IMR-90 (cell line): Measurements from ENCODE around the gene SLC18A2. TPM values are rescaled to one million over a fixed set of nuclear protein-coding genes. Genes with fewer than 3 reads are reported as not detected.

ENCODE experiments used
- ATAC-seq: fragments of 200-7000 bp; cut with Tn5 transposase; 2 replicates; pipeline ENCODE4 v1.9.1; 2020; ENCODE audit warnings: low read depth, mild to moderate bottlenecking, moderate library complexity
- BruUV-seq: library from RNA; stranded (reverse); fragments of 400-500 nt; replicated peaks from 2 replicates; lab custom pipeline; 2021; lab: Mats Ljungman, UMichigan
- CTCF ChIA-PET: fragments of 300-600 bp; formaldehyde crosslinking; extraction: SDS; loops from one replicate; lab custom pipeline; 2021; ENCODE audit warnings: antibody characterized with exemption; lab: Yijun Ruan, JAX
- POLR2A ChIA-PET: fragments of 300-600 bp; sonication (Branson Sonifier 250); formaldehyde crosslinking; loops from one replicate; lab custom pipeline; 2022; ENCODE audit warnings: antibody characterized with exemption; ENCODE audit not compliant: unreplicated experiment; lab: Charles Lee
- DNase-seq: peaks from one replicate; pipeline ENCODE4 v3.0.0; 2013
- H2AFZ ChIP-seq: replicated peaks from 2 replicates; pipeline ENCODE3; 2013; ENCODE audit warnings: low read length, mild to moderate bottlenecking; ENCODE audit not compliant: poor library complexity
- H2AK5ac ChIP-seq: 2 replicates; pipeline ENCODE4 v1.6.1; 2013; ENCODE audit warnings: low read depth, low read length, inconsistent platforms
- H2AK9ac ChIP-seq: replicated peaks from 2 replicates; pipeline ENCODE3; 2013; ENCODE audit warnings: mild to moderate bottlenecking, low read depth, low read length, moderate library complexity; ENCODE audit not compliant: poor library complexity
- H2BK120ac ChIP-seq: 2 replicates; pipeline ENCODE4 v1.6.1; 2013; ENCODE audit warnings: low read depth, low read length, inconsistent platforms
- H2BK15ac ChIP-seq: 3 replicates; pipeline ENCODE4 v1.6.1; 2013; ENCODE audit warnings: low read depth, low read length, inconsistent platforms
- H2BK20ac ChIP-seq: 2 replicates; pipeline ENCODE4 v1.6.1; 2013; ENCODE audit warnings: low read depth, mild to moderate bottlenecking, inconsistent platforms, low read length, moderate library complexity
- H2BK5ac ChIP-seq: 2 replicates; pipeline ENCODE4 v1.6.1; 2013; ENCODE audit warnings: mild to moderate bottlenecking, low read depth, low read length, inconsistent platforms; ENCODE audit not compliant: poor library complexity, severe bottlenecking
- H3K14ac ChIP-seq: replicated peaks from 2 replicates; pipeline ENCODE4 v1.6.1; 2013; ENCODE audit warnings: low read depth, low read length, inconsistent platforms
- H3K18ac ChIP-seq: 2 replicates; pipeline ENCODE4 v1.6.1; 2013; ENCODE audit warnings: low read depth, low read length, control low read depth
- H3K23ac ChIP-seq: 2 replicates; pipeline ENCODE4 v1.6.1; 2013; ENCODE audit warnings: low read depth, low read length, inconsistent platforms
- H3K27ac ChIP-seq: 2 replicates; pipeline ENCODE4 v1.5.1; 2013; ENCODE audit warnings: mild to moderate bottlenecking, control low read depth, low read length; ENCODE audit not compliant: insufficient read depth
- H3K27me3 ChIP-seq: 2 replicates; pipeline ENCODE4 v1.6.1; 2013; ENCODE audit warnings: low read length; ENCODE audit not compliant: control insufficient read depth, insufficient read depth
- H3K36me3 ChIP-seq: 2 replicates; pipeline ENCODE4 v1.6.1; 2013; ENCODE audit warnings: low read length, mixed read lengths; ENCODE audit not compliant: control insufficient read depth, insufficient read depth
- H3K4ac ChIP-seq: 2 replicates; pipeline ENCODE4 v1.6.1; 2013; ENCODE audit warnings: low read depth, low read length, inconsistent platforms
- H3K4me1 ChIP-seq: 2 replicates; pipeline ENCODE4 v1.6.1; 2013; ENCODE audit warnings: low read length, mixed read lengths; ENCODE audit not compliant: control insufficient read depth, insufficient read depth
- H3K4me2 ChIP-seq: 2 replicates; pipeline ENCODE4 v1.6.1; 2013; ENCODE audit warnings: low read depth, mild to moderate bottlenecking, control low read depth, low read length, moderate library complexity
- H3K4me3 ChIP-seq: 2 replicates; pipeline ENCODE4 v1.5.1; 2013; ENCODE audit warnings: low read depth, mild to moderate bottlenecking, control low read depth, low read length, moderate library complexity; ENCODE audit not compliant: insufficient read depth
- H3K56ac ChIP-seq: 2 replicates; pipeline ENCODE4 v1.6.1; 2013; ENCODE audit warnings: low read length, inconsistent platforms; ENCODE audit not compliant: insufficient read depth; ENCODE audit errors: extremely low read depth
- H3K79me1 ChIP-seq, 2 experiments: 2 replicates each; pipeline ENCODE4 v1.6.1; 2013; ENCODE audit warnings: low read length in 2 of 2, inconsistent platforms in 1 of 2, low read depth in 1 of 2
- H3K9ac ChIP-seq: 2 replicates; pipeline ENCODE4 v1.6.1; 2013; ENCODE audit warnings: low read depth, low read length, control low read depth
- H3K9me1 ChIP-seq: 2 replicates; pipeline ENCODE4 v1.6.1; 2013; ENCODE audit warnings: low read length, inconsistent platforms; ENCODE audit not compliant: insufficient read depth
- H3K9me3 ChIP-seq: 2 replicates; pipeline ENCODE4 v1.6.1; 2013; ENCODE audit warnings: low read length; ENCODE audit not compliant: control insufficient read depth, insufficient read depth
- H4K20me1 ChIP-seq: 2 replicates; pipeline ENCODE4 v1.6.1; 2013; ENCODE audit warnings: low read length, inconsistent platforms; ENCODE audit not compliant: insufficient read depth
- H4K5ac ChIP-seq: 2 replicates; pipeline ENCODE4 v1.6.1; 2013; ENCODE audit warnings: mild to moderate bottlenecking, low read depth, low read length, control low read depth
- H4K8ac ChIP-seq, 2 experiments: 2 replicates each; pipeline ENCODE4 v1.6.1; 2013; ENCODE audit warnings: low read depth in 2 of 2, low read length in 2 of 2, control low read depth in 1 of 2, inconsistent platforms in 1 of 2
- H4K91ac ChIP-seq: 2 replicates; pipeline ENCODE4 v1.6.1; 2013; ENCODE audit warnings: low read depth, low read length, inconsistent platforms; ENCODE audit not compliant: insufficient read depth
- POLR2A ChIP-seq: IDR thresholded peaks from 2 replicates; pipeline ENCODE4 v1.6.1; 2012; ENCODE audit warnings: mild to moderate bottlenecking, low read depth, low read length
- RCOR1 ChIP-seq: IDR thresholded peaks from 2 replicates; pipeline ENCODE4 v1.6.1; 2012; ENCODE audit warnings: mild to moderate bottlenecking, low read length, improper control_type of control experiment; ENCODE audit not compliant: insufficient replicate concordance
- dilution Hi-C: fragments of 300-500 bp; cut with HindIII; formaldehyde crosslinking; loops from one replicate; pipeline ENCODE4 v1.14.3; 2018; ENCODE audit warnings: low sequenced_read_pairs; ENCODE audit not compliant: unreplicated experiment
- in situ Hi-C: fragments of 300-500 bp; cut with MboI; formaldehyde crosslinking; loops from 3 replicates; pipeline ENCODE4 v1.14.3; 2019; ENCODE audit warnings: low sequenced_read_pairs, inconsistent platforms, mixed read lengths
- intact Hi-C: fragments of 100-400 bp; cut with micrococcal nuclease; formaldehyde crosslinking; loops from 2 replicates; pipeline ENCODE4 v1.10.0; 2022
- polyA plus RNA-seq, 3 experiments: library from polyadenylated mRNA; depleted of rRNA; stranded (reverse); fragments of >200 nt; gene quantifications; 2 replicates each; pipeline ENCODE4 v1.2.3, GENCODE V29; 2012; ENCODE audit warnings: low replicate concordance in 1 of 3
- total RNA-seq: library from RNA; depleted of rRNA; stranded (reverse); fragments of >200 nt; gene quantifications from 2 replicates; pipeline ENCODE4 v1.2.3, GENCODE V29; 2012

The SLC18A2 gene
- total and polyA plus RNA-seq, 2 of the 4 experiments (the other 2 are of a cell fraction) = not detected

DNA sequence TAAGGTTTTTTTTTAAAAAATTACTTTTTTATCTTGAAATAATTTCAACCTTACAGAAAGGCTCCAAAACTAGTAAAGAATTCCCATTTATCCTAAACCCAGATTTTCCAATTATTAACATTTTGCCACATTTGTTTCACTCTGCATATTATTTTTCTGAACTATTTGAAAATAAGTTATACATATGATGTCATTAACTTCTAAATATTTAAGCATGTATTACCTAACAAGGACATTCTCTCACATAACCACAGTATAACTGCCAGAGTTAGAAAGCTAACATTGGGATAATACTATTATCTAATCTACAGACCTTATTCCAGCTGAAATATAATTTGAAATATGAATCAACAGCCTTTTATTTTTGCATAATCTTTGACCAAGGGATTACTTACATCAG lies 65.8 kb downstream of the SLC18A2 start:
- intact Hi-C loops = no loop called here

More for the DNA sequence above, 65.8 kb downstream of the SLC18A2 start:
- H3K4ac ChIP-seq = no peak overlapping the region
- no peak overlapping the region for H2AK9ac ChIP-seq
- no peak overlapping the region for H4K5ac ChIP-seq
- no peak overlapping the region for H3K27ac ChIP-seq
- TF ChIP-seq POLR2A (no peak), RCOR1 (no peak)
- H3K23ac ChIP-seq = no peak overlapping the region
- H2BK15ac ChIP-seq = no peak overlapping the region
- no peaks in the 10 kb centered on the region for H3K9me1 ChIP-seq
- H4K20me1 ChIP-seq = no peaks in the 10 kb centered on the region
- BruUV-seq = no TSS peak
- ChIA-PET CTCF (no interaction called here), POLR2A (no interaction called here)
- no peaks in the 10 kb centered on the region for H3K9me3 ChIP-seq
- peaks cover 1 to 4% of the 10 kb centered on the region in 2 experiments; a peak in 1 of 4 replicates for H3K79me1 ChIP-seq
- no peak overlapping the region for H3K18ac ChIP-seq
- no peak overlapping the region for H2BK120ac ChIP-seq
- H3K36me3 ChIP-seq = no peaks in the 10 kb centered on the region
- in situ Hi-C loops = no loop called here
- DNase-seq (no peak), ATAC-seq (no peak)
- H3K9ac ChIP-seq = no peak overlapping the region
- dilution Hi-C loops = no loop called here
- H2AK5ac ChIP-seq = no peak overlapping the region
- H3K4me2 ChIP-seq = no peak overlapping the region
- no peak overlapping the region for H2BK20ac ChIP-seq
- no peak overlapping the region for H4K8ac ChIP-seq
- no peak overlapping the region for H3K56ac ChIP-seq
- H2BK5ac ChIP-seq = no peak overlapping the region
- H3K27me3 ChIP-seq = no peaks in the 10 kb centered on the region
- H3K4me3 ChIP-seq = no peak overlapping the region
- H2AFZ ChIP-seq = no peak overlapping the region
- H3K14ac ChIP-seq = no peak overlapping the region
- H3K4me1 ChIP-seq = no peaks in the 10 kb centered on the region
- no peak overlapping the region for H4K91ac ChIP-seq
